ENCODE measurements around the gene PRR36.

- TF ChIP-seq POU2F2 (IDR thresholded peaks at IDR 0.05; ENCODE audit: borderline replicate concordance, low read depth, low read length) (no peak), NFXL1 (IDR thresholded peaks at IDR 0.05; ENCODE audit: borderline replicate concordance) (no peak), CTCF (IDR thresholded peaks at IDR 0.05 in 2 of 3, conservative IDR thresholded peaks at IDR 0.05 in 1 of 3; ENCODE audit: control insufficient read depth in 2 of 3, extremely low read depth in 1 of 3, insufficient read depth in 1 of 3, low read depth in 3 of 3, low read length in 3 of 3) (no peak), YBX1 (IDR thresholded peaks at IDR 0.05) (no peak), SIX5 (IDR thresholded peaks at IDR 0.05; ENCODE audit: low read depth, low read length, severe bottlenecking) (no peak), SPI1 (IDR thresholded peaks at IDR 0.05; ENCODE audit: borderline replicate concordance, insufficient read depth, low read depth, low read length) (no peak)
These were observed 14.1 kb upstream of the PRR36 start, which contains the start of gene LRRC8E for GRCh38 chr19:7888145-7888825.
